ENCODE results near the gene FBXL13.

DNA sequence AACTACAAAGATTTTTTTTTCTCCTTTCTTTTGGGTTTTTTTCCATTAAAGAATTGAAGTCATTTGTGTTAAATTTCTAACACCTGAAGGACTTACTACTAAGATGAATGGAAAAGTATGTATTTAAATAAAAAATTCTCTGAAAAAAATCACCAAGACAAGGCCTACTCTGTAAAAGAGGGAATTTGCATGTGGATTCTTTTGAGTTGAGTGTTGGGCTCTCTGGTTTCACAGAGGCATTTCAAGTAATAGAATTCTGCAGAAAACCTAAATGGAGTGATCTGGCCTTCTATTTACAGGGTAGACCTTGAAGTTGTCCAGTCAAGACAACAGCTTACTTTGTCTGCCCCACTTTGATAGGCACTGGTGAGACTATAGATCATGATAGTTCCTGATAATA lies 157.7 kb downstream of the FBXL13 start:
- no peak for TF ChIP-seq TCF12 (IDR thresholded peaks at IDR 0.05; ENCODE audit: low read depth, low read length)
- no peak for TF ChIP-seq NANOG (IDR thresholded peaks at IDR 0.05; ENCODE audit: insufficient read depth, low read depth, low read length, poor library complexity, severe bottlenecking)
- no peak for TF ChIP-seq EZH2 (IDR thresholded peaks at IDR 0.05; ENCODE audit: low read depth, low read length, severe bottlenecking)
- TF ChIP-seq EGR1 (IDR thresholded peaks at IDR 0.05; ENCODE audit: borderline replicate concordance, low read depth, low read length), result no peak
- TF ChIP-seq, protein P1, sequence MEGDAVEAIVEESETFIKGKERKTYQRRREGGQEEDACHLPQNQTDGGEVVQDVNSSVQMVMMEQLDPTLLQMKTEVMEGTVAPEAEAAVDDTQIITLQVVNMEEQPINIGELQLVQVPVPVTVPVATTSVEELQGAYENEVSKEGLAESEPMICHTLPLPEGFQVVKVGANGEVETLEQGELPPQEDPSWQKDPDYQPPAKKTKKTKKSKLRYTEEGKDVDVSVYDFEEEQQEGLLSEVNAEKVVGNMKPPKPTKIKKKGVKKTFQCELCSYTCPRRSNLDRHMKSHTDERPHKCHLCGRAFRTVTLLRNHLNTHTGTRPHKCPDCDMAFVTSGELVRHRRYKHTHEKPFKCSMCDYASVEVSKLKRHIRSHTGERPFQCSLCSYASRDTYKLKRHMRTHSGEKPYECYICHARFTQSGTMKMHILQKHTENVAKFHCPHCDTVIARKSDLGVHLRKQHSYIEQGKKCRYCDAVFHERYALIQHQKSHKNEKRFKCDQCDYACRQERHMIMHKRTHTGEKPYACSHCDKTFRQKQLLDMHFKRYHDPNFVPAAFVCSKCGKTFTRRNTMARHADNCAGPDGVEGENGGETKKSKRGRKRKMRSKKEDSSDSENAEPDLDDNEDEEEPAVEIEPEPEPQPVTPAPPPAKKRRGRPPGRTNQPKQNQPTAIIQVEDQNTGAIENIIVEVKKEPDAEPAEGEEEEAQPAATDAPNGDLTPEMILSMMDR (IDR thresholded peaks at IDR 0.05; ENCODE audit: control extremely low read depth in 1 of 3, insufficient read depth in 1 of 3, low read depth in 1 of 3, low read length in 3 of 3), result no peak
- no peak for TF ChIP-seq ZNF274 (IDR thresholded peaks at IDR 0.05; ENCODE audit: borderline replicate concordance, extremely low read depth, low read length)
- TF ChIP-seq JUN (IDR thresholded peaks at IDR 0.05; ENCODE audit: low read depth, low read length), result no peak
- TF ChIP-seq PHF8 (conservative IDR thresholded peaks at IDR 0.05; ENCODE audit: low read depth, low read length), result no peak
- TF ChIP-seq KDM5A (IDR thresholded peaks at IDR 0.05; ENCODE audit: low read length), result no peak
- TF ChIP-seq SP1 (IDR thresholded peaks at IDR 0.05; ENCODE audit: low read depth, low read length), result no peak
- TF ChIP-seq POLR2A (IDR thresholded peaks at IDR 0.05; ENCODE audit: control extremely low read depth in 1 of 2, low read depth in 2 of 2, low read length in 2 of 2), result no peak
- TF ChIP-seq, protein P2, sequence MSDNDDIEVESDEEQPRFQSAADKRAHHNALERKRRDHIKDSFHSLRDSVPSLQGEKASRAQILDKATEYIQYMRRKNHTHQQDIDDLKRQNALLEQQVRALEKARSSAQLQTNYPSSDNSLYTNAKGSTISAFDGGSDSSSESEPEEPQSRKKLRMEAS (IDR thresholded peaks at IDR 0.05), result no peak
- TF ChIP-seq, protein P3, sequence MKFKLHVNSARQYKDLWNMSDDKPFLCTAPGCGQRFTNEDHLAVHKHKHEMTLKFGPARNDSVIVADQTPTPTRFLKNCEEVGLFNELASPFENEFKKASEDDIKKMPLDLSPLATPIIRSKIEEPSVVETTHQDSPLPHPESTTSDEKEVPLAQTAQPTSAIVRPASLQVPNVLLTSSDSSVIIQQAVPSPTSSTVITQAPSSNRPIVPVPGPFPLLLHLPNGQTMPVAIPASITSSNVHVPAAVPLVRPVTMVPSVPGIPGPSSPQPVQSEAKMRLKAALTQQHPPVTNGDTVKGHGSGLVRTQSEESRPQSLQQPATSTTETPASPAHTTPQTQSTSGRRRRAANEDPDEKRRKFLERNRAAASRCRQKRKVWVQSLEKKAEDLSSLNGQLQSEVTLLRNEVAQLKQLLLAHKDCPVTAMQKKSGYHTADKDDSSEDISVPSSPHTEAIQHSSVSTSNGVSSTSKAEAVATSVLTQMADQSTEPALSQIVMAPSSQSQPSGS (IDR thresholded peaks at IDR 0.05; ENCODE audit: low read length), result no peak

Measured in H1 (cell line).